Measurements from ENCODE around the gene FBXL13.
"Not testable (repeated sequence)": the region's sequence is repeated elsewhere in the genome, so short reads cannot be mapped to it uniquely, and the experiment has no call there.

DNA sequence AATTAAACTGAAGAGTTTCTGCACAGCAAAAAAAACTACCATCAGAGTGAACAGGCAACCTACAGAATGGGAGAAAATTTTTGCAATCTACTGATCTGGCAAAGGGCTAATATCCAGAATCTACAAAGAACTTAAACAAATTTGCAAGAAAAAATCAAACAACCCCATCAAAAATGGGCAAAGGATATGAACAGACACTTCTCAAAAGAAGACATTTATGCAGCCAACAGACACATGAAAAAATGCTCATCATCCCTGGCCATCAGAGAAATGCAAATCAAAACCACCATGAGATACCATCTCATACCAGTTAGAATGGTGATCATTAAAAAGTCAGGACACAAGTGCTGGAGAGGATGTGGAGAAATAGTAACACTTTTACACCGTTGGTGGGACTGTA lies 53.1 kb downstream of the FBXL13 start:
- TF ChIP-seq, protein P1, sequence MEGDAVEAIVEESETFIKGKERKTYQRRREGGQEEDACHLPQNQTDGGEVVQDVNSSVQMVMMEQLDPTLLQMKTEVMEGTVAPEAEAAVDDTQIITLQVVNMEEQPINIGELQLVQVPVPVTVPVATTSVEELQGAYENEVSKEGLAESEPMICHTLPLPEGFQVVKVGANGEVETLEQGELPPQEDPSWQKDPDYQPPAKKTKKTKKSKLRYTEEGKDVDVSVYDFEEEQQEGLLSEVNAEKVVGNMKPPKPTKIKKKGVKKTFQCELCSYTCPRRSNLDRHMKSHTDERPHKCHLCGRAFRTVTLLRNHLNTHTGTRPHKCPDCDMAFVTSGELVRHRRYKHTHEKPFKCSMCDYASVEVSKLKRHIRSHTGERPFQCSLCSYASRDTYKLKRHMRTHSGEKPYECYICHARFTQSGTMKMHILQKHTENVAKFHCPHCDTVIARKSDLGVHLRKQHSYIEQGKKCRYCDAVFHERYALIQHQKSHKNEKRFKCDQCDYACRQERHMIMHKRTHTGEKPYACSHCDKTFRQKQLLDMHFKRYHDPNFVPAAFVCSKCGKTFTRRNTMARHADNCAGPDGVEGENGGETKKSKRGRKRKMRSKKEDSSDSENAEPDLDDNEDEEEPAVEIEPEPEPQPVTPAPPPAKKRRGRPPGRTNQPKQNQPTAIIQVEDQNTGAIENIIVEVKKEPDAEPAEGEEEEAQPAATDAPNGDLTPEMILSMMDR (IDR thresholded peaks at IDR 0.05) = not testable (repeated sequence)
- not testable (repeated sequence) for TF ChIP-seq POLR2A (IDR thresholded peaks at IDR 0.05)
